GM12873 (cell line): ENCODE results near the gene HIPK4.

Experiments
- TF ChIP-seq, protein P1 (sequence below): IDR thresholded peaks from 2 replicates; pipeline ENCODE4 v1.5.1; 2012; ENCODE audit warnings: low read depth, mild to moderate bottlenecking, moderate library complexity, low read length, control low read depth; ENCODE audit not compliant: insufficient read depth; ENCODE audit errors: missing control alignments

Gene HIPK4

GRCh38 chr19:40331052-40331451 is 58.9 kb downstream of the HIPK4 start:
- TF ChIP-seq, protein P1, sequence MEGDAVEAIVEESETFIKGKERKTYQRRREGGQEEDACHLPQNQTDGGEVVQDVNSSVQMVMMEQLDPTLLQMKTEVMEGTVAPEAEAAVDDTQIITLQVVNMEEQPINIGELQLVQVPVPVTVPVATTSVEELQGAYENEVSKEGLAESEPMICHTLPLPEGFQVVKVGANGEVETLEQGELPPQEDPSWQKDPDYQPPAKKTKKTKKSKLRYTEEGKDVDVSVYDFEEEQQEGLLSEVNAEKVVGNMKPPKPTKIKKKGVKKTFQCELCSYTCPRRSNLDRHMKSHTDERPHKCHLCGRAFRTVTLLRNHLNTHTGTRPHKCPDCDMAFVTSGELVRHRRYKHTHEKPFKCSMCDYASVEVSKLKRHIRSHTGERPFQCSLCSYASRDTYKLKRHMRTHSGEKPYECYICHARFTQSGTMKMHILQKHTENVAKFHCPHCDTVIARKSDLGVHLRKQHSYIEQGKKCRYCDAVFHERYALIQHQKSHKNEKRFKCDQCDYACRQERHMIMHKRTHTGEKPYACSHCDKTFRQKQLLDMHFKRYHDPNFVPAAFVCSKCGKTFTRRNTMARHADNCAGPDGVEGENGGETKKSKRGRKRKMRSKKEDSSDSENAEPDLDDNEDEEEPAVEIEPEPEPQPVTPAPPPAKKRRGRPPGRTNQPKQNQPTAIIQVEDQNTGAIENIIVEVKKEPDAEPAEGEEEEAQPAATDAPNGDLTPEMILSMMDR = no peak
